K562 (cell line): ENCODE results near the gene RIPPLY3. TPM values are rescaled to one million over a fixed set of nuclear protein-coding genes. Genes with fewer than 3 reads are reported as not detected.
A peak's percentile ranks its signal among the peaks of the same experiment; 100 is the strongest.

ENCODE experiments used
- ATAC-seq: fragments of 200-7000 bp; cut with Tn5 transposase; 3 replicates; pipeline ENCODE4 v1.9.1; 2020; ENCODE audit warnings: moderate library complexity
- BruUV-seq: library from RNA; stranded (reverse); fragments of 400-500 nt; replicated peaks from 2 replicates; lab custom pipeline; 2021; lab: Mats Ljungman, UMichigan
- CTCF ChIA-PET: fragments of 300-600 bp; formaldehyde crosslinking; extraction: SDS; loops from one replicate; lab custom pipeline; 2021; ENCODE audit warnings: low intra/inter-chr PET ratio; lab: Yijun Ruan, JAX
- POLR2A ChIA-PET: fragments of 300-600, 350-650 bp; sonication (Branson Sonifier 250); formaldehyde crosslinking; extraction: SDS; loops from one replicate; lab custom pipeline; 2021; ENCODE audit warnings: antibody characterized with exemption, inconsistent platforms; lab: Yijun Ruan, JAX
- DNase-seq, 4 experiments: peaks; one replicate each; pipeline versions ENCODE4 v3.0.0 to v3.0.0-alpha.2; 2011 to 2018; ENCODE audit warnings: low spot score in 3 of 4, mixed read lengths in 3 of 4; ENCODE audit errors: extremely low read depth in 1 of 4
- FAIRE-seq: peaks from 2 replicates; lab custom pipeline; 2011; peaks lifted over from hg19 to GRCh38; lab: Jason Lieb, UNC
- H2AFZ ChIP-seq: 2 replicates; pipeline ENCODE4 v1.6.0; 2011; ENCODE audit warnings: low read depth, low read length, control low read depth, inconsistent platforms
- H3K27ac ChIP-seq: fragments of 200-600 bp; 3 replicates; pipeline ENCODE4 v1.8.0; 2011; ENCODE audit warnings: low read depth, mild to moderate bottlenecking, control low read depth, inconsistent platforms, low read length, moderate library complexity, mixed read lengths; ENCODE audit errors: extremely low read depth
- H3K27me3 ChIP-seq, 2 experiments: fragments of 300-600 bp in 1 of 2; 2 replicates in 1 of 2; 3 replicates in 1 of 2; pipeline versions ENCODE4 v1.6.0 to v1.8.0; 2011; ENCODE audit warnings: inconsistent platforms in 2 of 2, low read length in 2 of 2, mild to moderate bottlenecking in 1 of 2, mixed read lengths in 1 of 2, moderate library complexity in 1 of 2; ENCODE audit not compliant: control insufficient read depth in 2 of 2, insufficient read depth in 2 of 2
- H3K36me3 ChIP-seq: fragments of 300-600 bp; 3 replicates; pipeline ENCODE4 v1.8.0; 2011; ENCODE audit warnings: mild to moderate bottlenecking, low read length, inconsistent platforms; ENCODE audit not compliant: control insufficient read depth, insufficient read depth
- H3K4me1 ChIP-seq, 2 experiments: fragments of 200-600 bp in 1 of 2; replicated peaks in 1 of 2; 2 replicates in 1 of 2; 3 replicates in 1 of 2; pipeline versions ENCODE4 v1.5.1 to v1.8.0; 2011; ENCODE audit warnings: inconsistent platforms in 2 of 2, low read length in 2 of 2, mild to moderate bottlenecking in 1 of 2, mixed read lengths in 1 of 2, moderate library complexity in 1 of 2; ENCODE audit not compliant: control insufficient read depth in 2 of 2, insufficient read depth in 2 of 2
- H3K4me2 ChIP-seq: 2 replicates; pipeline ENCODE4 v1.6.1; 2011; ENCODE audit warnings: low read length, control low read depth, inconsistent platforms, mixed read lengths; ENCODE audit not compliant: insufficient read depth
- H3K4me3 ChIP-seq: fragments of 200-600 bp; sonication (generic), shearing (Covaris generic); 2 replicates; pipeline ENCODE4 v1.5.1; 2016; ENCODE audit warnings: control low read depth, inconsistent platforms
- H3K79me2 ChIP-seq: fragments of 200-600 bp; 3 replicates; pipeline ENCODE4 v1.8.0; 2011; ENCODE audit warnings: low read length, inconsistent platforms; ENCODE audit not compliant: control insufficient read depth, insufficient read depth
- H3K9ac ChIP-seq, 2 experiments: 2 replicates each; pipeline versions ENCODE4 v1.6.0 to v1.6.1; 2011; ENCODE audit warnings: low read depth in 2 of 2, low read length in 2 of 2, control low read depth in 1 of 2, inconsistent platforms in 1 of 2, mild to moderate bottlenecking in 1 of 2, mixed read lengths in 1 of 2; ENCODE audit not compliant: insufficient read depth in 1 of 2
- H3K9me1 ChIP-seq: one replicate; pipeline ENCODE4 v1.6.0; 2011; ENCODE audit warnings: inconsistent platforms, mild to moderate bottlenecking, low read length, moderate library complexity; ENCODE audit not compliant: control insufficient read depth, insufficient read depth
- H3K9me3 ChIP-seq: replicated peaks from 2 replicates; pipeline ENCODE4 v1.5.1; 2011; ENCODE audit warnings: low read depth, low read length, inconsistent platforms; ENCODE audit not compliant: control insufficient read depth, insufficient read depth
- H4K20me1 ChIP-seq: replicated peaks from 2 replicates; pipeline ENCODE4 v1.6.1; 2011; ENCODE audit warnings: low read length, inconsistent platforms, mixed read lengths; ENCODE audit not compliant: control insufficient read depth, insufficient read depth
- PHF8 ChIP-seq: fragments of 200-600 bp; sonication (generic); IDR thresholded peaks from 2 replicates; pipeline ENCODE4 v1.6.1; 2012; ENCODE audit warnings: mixed run types, mild to moderate bottlenecking, inconsistent platforms, low read length, moderate library complexity, borderline replicate concordance
- PYGO2 ChIP-seq: fragments of 450-650 bp; IDR thresholded peaks from 2 replicates; pipeline ENCODE4 v1.6.1; 2016; ENCODE audit warnings: mild to moderate bottlenecking, missing genetic modification characterization, moderate library complexity, missing compliant biosample characterization
- ZBTB8A ChIP-seq: fragments of 450-650 bp; IDR thresholded peaks from 2 replicates; pipeline ENCODE4 v1.6.1; 2018; ENCODE audit warnings: mild to moderate bottlenecking, moderate library complexity; ENCODE audit not compliant: partially characterized antibody
- WGBS: fragments of 100-300 bp; shearing (Covaris generic); methylation state at CpG from one replicate; pipeline ENCODE4 v1.1.6; 2016; ENCODE audit warnings: low coverage, mixed read lengths; ENCODE audit not compliant: insufficient coverage; ENCODE audit errors: missing lambda C conversion rate; 5-methylcytosine and 5-hydroxymethylcytosine counted together
- in situ Hi-C: fragments of 300-500 bp; cut with MboI; formaldehyde crosslinking; loops from 4 replicates; pipeline ENCODE4 v1.15.0; 2018; ENCODE audit warnings: inconsistent platforms, mixed read lengths
- intact Hi-C: fragments of 100-400 bp; cut with micrococcal nuclease; formaldehyde crosslinking; loops from 2 replicates; pipeline ENCODE4 v1.14.2; 2022
- polyA plus RNA-seq, 8 experiments: library from polyadenylated mRNA; depleted of rRNA in 4 of 8; stranded (reverse) in 5 of 8; unstranded in 3 of 8; fragments of >200 nt; fragmentation: Nextera tagmentation in 2 of 8; fragmentation: Illumina TruSeq in 1 of 8; extraction: Ambion mirVana in 2 of 8; extraction: Trizol in 1 of 8; gene quantifications; 2 replicates each; pipeline versions ENCODE4 v1.2.1 to v1.2.3, GENCODE V29; 2011 to 2014; ENCODE audit warnings: inconsistent platforms in 1 of 8, missing spikeins in 1 of 8
- total RNA-seq, 7 experiments: library from RNA; depleted of rRNA in 6 of 7; stranded (reverse); fragments of >200 nt in 6 of 7; fragmentation: Illumina TruSeq in 2 of 7; extraction: Trizol in 2 of 7; gene quantifications; 2 replicates each; pipeline versions ENCODE4 v1.2.1 to v1.2.3, GENCODE V29; 2011 to 2021; ENCODE audit warnings: low replicate concordance in 1 of 7
- TF ChIP-seq, protein P1 (sequence below): sonication (generic); formaldehyde crosslinking; IDR thresholded peaks from 2 replicates; pipeline ENCODE4 v1.8.0; 2022; ENCODE audit warnings: mild to moderate bottlenecking, missing genetic modification reagents
- TF ChIP-seq, protein P2 (sequence below): fragments of 250-450 bp; sonication (Bioruptor Pico); IDR thresholded peaks from 2 replicates; pipeline ENCODE4 v1.5.1; 2021; ENCODE audit warnings: mild to moderate bottlenecking
- TF ChIP-seq, protein P3 (sequence below): fragments of 200-800 bp; sonication (Bioruptor generic); IDR thresholded peaks from 2 replicates; pipeline ENCODE4 v1.6.1; 2017; ENCODE audit warnings: missing genetic modification characterization, missing compliant biosample characterization
- TF ChIP-seq, protein P4 (sequence below): fragments of 200-800 bp; sonication (Bioruptor generic); IDR thresholded peaks from 2 replicates; pipeline ENCODE4 v1.6.1; 2016; ENCODE audit warnings: missing genetic modification characterization, missing compliant biosample characterization

RIPPLY3 gene
- total and polyA plus RNA-seq, 9 of the 15 experiments (the other 6 are each of a cell fraction or from before 2014, with no cell fraction given): not detected

DNA sequence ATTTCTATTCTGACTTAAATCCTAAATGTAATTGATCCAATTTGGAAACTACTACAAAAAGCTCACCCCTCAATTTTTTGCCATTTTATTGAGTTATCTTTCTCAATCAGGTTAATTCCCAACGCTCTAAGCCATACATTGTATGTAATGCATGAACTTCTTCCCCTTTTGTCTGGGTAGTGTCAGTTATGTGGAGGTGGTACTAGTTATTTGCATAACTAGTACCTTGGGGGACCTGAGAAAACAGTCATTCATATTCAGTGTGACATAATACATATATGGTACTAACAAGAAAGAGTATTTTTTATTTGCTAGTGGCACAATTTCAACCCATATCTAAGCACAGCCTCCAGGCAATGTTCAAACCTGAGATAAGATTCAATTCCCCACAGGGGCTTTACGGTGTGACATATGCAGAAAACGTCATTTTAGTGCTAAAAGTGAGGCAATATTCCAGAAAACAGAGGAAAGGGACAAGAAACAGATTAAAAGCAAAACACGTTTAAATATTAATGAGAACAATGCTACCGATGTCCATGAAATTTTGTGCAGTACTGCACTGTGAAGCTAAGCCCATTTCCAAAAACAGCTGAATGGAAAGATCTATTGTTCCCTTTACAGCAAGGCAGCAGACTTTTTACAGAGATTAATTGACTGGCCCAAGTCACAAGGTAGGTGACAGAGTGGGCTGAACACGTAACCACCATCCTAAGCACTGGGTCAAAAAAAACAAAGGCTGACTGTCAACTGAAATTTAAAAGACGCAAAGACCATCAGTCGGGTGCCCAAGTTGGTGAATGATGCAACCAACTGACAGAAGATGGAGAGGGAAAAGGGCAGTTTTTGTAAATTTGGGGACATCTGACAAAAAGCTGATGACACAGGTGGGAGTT is 41.4 kb upstream of the RIPPLY3 start:
- FAIRE-seq (peak; percentile 75), DNase-seq (peak in 2 of 4 experiments; percentile 36 to 64), ATAC-seq (peak; percentile 16)
- in situ Hi-C loops (no loop called here), intact Hi-C loops (loop anchor here (5.0 kb wide), 1 partner anchor 302 kb away; the partner anchor contains the start of gene VPS26C)
- BruUV-seq: TSS peak; percentile 57
- Histone ChIP-seq H3K36me3 (peaks cover 8% of the 10 kb centered on the region), H3K27ac (peak overlapping the region; percentile 96), H2AFZ (peak overlapping the region; percentile 83), H3K9me1 (no peaks in the 10 kb centered on the region), H3K9me3 (no peaks in the 10 kb centered on the region), H3K4me3 (peak overlapping the region; percentile 89), H4K20me1 (no peaks in the 10 kb centered on the region), H3K4me2 (peak overlapping the region; percentile 93), H3K79me2 (peaks cover 30% of the 10 kb centered on the region), H3K4me1 (peaks cover 27 to 33% of the 10 kb centered on the region in 2 experiments), H3K27me3 (no peaks in the 10 kb centered on the region), H3K9ac (peak overlapping the region; percentile 95 to 99; a peak in 3 of 4 replicates)
- POLR2A ChIA-PET: interaction anchor here (0.5 to 3.1 kb wide), 14 partner anchors 10 to 601 kb away, joined by 3 to 17 read pairs (median 3); no protein-coding TSS in a partner anchor
- CTCF ChIA-PET: interaction anchor here (0.9 kb wide), 1 partner anchor 12 kb away, joined by 4 read pairs; no protein-coding TSS in a partner anchor
- under 1% methylated on average over 8 of the region's 8 CpGs for WGBS
- TF ChIP-seq, protein P1, sequence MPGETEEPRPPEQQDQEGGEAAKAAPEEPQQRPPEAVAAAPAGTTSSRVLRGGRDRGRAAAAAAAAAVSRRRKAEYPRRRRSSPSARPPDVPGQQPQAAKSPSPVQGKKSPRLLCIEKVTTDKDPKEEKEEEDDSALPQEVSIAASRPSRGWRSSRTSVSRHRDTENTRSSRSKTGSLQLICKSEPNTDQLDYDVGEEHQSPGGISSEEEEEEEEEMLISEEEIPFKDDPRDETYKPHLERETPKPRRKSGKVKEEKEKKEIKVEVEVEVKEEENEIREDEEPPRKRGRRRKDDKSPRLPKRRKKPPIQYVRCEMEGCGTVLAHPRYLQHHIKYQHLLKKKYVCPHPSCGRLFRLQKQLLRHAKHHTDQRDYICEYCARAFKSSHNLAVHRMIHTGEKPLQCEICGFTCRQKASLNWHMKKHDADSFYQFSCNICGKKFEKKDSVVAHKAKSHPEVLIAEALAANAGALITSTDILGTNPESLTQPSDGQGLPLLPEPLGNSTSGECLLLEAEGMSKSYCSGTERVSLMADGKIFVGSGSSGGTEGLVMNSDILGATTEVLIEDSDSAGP: no peak
- TF ChIP-seq PHF8: no peak
- TF ChIP-seq, protein P2, sequence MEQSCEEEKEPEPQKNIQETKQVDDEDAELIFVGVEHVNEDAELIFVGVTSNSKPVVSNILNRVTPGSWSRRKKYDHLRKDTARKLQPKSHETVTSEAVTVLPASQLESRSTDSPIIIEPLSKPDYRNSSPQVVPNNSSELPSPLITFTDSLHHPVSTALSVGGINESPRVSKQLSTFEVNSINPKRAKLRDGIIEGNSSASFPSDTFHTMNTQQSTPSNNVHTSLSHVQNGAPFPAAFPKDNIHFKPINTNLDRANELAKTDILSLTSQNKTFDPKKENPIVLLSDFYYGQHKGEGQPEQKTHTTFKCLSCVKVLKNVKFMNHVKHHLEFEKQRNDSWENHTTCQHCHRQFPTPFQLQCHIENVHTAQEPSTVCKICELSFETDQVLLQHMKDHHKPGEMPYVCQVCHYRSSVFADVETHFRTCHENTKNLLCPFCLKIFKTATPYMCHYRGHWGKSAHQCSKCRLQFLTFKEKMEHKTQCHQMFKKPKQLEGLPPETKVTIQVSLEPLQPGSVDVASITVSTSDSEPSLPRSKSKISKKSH (CRISPR knock-in tag): no peak
- peak; percentile 54; the same call in 1 of the 2 replicates for TF ChIP-seq PYGO2 (tag)
- TF ChIP-seq ZBTB8A: no peak
- TF ChIP-seq, protein P3, sequence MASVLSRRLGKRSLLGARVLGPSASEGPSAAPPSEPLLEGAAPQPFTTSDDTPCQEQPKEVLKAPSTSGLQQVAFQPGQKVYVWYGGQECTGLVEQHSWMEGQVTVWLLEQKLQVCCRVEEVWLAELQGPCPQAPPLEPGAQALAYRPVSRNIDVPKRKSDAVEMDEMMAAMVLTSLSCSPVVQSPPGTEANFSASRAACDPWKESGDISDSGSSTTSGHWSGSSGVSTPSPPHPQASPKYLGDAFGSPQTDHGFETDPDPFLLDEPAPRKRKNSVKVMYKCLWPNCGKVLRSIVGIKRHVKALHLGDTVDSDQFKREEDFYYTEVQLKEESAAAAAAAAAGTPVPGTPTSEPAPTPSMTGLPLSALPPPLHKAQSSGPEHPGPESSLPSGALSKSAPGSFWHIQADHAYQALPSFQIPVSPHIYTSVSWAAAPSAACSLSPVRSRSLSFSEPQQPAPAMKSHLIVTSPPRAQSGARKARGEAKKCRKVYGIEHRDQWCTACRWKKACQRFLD (CRISPR knock-in tag): 0 out of 2 replicates have a peak, but pooled peaks have one; percentile 4
- TF ChIP-seq, protein P4, sequence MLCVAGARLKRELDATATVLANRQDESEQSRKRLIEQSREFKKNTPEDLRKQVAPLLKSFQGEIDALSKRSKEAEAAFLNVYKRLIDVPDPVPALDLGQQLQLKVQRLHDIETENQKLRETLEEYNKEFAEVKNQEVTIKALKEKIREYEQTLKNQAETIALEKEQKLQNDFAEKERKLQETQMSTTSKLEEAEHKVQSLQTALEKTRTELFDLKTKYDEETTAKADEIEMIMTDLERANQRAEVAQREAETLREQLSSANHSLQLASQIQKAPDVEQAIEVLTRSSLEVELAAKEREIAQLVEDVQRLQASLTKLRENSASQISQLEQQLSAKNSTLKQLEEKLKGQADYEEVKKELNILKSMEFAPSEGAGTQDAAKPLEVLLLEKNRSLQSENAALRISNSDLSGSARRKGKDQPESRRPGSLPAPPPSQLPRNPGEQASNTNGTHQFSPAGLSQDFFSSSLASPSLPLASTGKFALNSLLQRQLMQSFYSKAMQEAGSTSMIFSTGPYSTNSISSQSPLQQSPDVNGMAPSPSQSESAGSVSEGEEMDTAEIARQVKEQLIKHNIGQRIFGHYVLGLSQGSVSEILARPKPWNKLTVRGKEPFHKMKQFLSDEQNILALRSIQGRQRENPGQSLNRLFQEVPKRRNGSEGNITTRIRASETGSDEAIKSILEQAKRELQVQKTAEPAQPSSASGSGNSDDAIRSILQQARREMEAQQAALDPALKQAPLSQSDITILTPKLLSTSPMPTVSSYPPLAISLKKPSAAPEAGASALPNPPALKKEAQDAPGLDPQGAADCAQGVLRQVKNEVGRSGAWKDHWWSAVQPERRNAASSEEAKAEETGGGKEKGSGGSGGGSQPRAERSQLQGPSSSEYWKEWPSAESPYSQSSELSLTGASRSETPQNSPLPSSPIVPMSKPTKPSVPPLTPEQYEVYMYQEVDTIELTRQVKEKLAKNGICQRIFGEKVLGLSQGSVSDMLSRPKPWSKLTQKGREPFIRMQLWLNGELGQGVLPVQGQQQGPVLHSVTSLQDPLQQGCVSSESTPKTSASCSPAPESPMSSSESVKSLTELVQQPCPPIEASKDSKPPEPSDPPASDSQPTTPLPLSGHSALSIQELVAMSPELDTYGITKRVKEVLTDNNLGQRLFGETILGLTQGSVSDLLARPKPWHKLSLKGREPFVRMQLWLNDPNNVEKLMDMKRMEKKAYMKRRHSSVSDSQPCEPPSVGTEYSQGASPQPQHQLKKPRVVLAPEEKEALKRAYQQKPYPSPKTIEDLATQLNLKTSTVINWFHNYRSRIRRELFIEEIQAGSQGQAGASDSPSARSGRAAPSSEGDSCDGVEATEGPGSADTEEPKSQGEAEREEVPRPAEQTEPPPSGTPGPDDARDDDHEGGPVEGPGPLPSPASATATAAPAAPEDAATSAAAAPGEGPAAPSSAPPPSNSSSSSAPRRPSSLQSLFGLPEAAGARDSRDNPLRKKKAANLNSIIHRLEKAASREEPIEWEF (CRISPR knock-in tag): peak; percentile 10; the same call in 1 of the 2 replicates
